GM21619 (cell line): ENCODE data around the gene ZNF827.

Experiments used
- ATAC-seq: cut with Tn5 transposase; IDR thresholded peaks from one replicate; pipeline ENCODE4 v1.9.1; 2021; ENCODE audit not compliant: unreplicated experiment

ZNF827 gene

DNA sequence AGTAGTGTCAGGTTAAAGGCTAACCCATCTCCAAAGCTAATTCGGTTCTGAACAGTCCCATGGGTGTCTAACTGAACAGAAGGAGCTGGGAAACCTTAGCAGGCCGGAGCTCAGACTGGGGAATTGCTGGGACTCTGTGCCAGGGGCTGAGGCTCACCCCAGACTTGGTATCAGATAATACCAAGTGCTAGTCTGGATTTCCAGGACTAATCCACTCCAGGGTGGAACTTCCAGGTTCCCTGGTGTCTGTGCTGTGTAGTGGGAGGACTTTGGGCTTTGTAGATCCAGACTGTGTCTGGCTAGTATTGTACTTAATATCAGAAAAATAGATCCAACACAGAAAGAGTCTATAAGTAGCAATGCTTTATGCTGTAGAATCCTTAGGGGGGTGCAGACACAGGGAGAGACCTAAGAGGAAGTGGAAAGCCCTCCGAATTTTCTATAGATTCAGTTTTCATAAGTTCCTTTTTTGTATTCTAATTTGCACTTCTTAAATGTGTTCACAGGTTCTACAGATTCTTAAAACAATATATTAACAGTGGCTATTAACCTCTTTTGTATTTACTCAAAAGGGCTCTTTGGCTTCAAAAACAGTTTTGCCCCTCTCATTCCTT lies 4.1 kb downstream of the ZNF827 start:
- no peak for ATAC-seq

DNA sequence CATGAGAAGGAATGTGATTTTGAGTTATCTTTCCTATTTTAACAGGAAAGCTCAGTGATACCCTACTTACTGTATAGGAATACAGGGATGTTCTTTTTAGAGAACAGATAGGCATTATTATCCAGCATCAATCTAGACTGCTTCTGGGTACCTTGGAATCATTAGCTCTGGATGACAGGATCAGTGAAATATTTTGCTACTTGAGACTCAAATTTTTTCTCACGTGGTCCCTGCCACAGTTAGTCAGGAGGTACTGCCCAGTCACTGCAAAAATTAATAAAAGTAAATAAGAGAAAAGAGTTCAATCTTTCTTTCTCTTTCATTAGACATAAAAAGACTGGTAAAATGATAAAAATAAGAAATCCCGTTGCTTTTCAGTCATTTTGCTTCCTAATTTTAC lies 5.5 kb downstream of the ZNF827 start:
- ATAC-seq: no peak

- no peak for ATAC-seq
Measured at GRCh38 chr4:145931403-145931802, 7.2 kb downstream of the ZNF827 start.

DNA sequence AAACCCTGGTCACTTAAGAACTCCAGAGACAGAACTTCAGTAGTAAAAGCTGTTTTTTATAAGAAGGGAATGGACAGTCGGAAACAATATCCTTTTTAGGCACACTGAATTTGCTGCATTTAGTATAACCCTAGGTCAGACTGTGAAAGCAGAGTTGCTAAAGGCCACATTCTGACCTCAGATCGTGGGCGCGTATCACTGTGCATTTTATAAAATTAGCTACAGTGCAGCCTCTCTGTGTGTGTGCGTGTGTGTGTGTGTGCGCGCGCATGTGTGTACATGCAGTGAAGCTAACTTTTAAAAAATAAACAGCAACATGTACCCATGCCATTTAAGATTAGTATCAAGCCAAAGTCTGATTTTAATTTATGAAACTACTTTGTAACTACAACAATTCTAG lies 8.0 kb downstream of the ZNF827 start:
- no peak for ATAC-seq

DNA sequence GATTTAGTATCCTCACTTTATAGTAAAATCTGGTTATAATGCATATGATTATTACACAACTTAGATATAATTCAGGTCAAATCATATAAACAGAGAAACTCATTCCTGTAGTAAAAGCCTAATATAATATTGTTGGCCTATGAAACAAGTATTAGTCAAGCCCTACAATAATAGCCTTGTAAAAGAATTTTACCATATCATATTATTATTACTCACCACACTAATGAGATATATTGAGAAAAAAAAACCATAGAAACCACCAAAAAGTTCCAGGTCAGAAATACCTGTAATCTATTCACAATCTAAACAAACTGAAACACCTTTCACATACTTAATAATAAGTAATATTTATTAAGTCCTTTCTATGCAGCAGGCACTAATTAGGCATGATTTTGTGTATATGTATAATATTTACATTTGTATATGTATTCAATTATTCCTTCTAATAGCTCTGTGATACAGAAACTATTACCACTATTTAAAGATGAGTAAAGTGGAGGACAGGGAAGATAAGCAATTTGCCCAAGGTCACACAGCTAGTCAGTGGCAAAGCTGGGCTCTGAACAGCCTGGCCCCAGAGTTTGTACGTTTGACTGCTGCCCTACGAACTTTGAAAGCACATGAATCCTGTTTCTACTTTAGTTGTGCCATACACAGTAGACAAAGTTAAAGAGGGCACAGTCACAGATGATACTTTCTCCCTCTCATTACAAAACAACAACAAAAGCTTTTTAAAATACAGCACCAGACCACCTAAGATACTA lies 9.0 kb downstream of the ZNF827 start:
- ATAC-seq: no peak

GRCh38 chr4:145928748-145929147 lies 9.9 kb downstream of the ZNF827 start:
- ATAC-seq: no peak

GRCh38 chr4:145927030-145927429 lies 11.6 kb downstream of the ZNF827 start:
- ATAC-seq: no peak

DNA sequence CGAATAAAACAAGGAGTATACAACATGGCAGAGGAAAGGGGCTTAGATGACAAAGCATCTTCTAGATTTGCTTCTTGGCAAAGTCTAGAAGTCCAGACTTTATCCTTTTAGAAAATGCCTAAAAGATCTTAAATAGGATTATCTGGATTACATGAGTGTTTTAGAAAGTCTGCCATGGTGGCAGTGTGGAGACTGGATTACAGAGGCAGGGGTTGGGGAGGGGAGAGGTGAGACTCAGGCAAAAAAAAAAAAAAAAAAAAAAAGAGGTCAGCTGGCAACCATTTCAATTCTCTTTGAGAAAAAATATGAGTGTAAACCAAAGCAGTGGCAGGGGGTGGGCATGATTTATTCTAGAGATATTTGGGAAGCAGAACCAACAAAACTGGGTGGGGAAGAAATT lies 17.4 kb downstream of the ZNF827 start:
- no peak for ATAC-seq

- no peak for ATAC-seq
Measured at GRCh38 chr4:145920205-145920604, 18.4 kb downstream of the ZNF827 start.

DNA sequence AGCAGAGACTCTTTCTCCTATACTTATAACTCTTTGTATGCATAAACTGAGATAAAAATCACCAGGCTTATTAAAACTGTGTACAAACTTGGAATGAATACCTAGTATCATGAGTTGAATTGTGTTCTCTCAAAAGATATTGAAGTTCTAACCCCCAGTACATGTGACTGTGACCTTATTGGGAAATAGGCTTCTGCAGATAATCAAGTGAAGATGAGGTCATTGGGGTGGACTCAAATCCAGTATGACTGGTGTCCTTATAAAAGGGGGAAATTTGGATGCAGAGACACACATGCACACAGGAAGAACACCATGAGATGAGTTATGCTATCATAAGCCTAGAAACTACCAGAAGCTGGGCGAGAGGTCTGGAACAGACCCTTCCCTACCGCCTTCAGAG lies 26.2 kb downstream of the ZNF827 start:
- no peak for ATAC-seq

GRCh38 chr4:145909773-145910172 lies 28.9 kb downstream of the ZNF827 start:
- ATAC-seq: no peak

DNA sequence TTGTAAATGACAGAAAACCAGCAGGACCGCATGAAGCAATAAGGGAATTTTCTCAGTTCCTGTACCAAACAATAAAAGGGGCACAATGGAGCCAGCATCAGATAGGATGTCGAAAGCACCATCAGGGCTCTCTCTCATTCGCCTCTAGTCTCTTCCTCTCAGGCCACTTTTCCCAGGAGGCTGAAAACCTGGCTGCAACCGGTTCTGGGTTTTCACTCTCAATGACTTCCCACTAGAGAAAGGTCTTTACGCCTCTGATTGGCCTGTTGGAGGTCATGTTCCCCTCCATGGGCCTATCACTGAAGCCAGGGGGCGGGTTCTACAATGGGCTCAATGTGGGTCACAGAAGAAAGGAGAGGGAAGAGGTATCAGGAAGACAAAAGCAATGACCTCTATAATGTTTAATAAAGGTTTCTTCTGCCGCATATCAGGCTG lies 29.3 kb downstream of the ZNF827 start:
- ATAC-seq: no peak

DNA sequence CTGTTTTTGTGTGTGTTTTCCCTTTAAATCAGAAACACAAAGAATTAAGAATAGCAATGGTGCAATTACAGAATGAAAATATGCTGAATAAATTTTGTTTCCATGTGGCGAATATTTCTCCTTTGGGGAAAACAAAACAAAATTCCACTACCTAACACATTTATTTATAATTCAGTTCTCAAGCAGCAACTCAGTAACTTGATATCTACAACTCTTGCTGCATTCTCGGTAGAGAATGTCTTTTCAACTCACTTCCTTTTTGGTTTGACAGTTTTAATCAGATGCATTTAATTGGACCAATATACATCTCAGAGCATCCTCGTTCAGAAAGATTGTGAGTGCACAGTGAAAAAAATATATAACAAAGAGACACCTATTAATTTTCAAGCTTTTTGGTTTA lies 30.8 kb downstream of the ZNF827 start:
- ATAC-seq: no peak

DNA sequence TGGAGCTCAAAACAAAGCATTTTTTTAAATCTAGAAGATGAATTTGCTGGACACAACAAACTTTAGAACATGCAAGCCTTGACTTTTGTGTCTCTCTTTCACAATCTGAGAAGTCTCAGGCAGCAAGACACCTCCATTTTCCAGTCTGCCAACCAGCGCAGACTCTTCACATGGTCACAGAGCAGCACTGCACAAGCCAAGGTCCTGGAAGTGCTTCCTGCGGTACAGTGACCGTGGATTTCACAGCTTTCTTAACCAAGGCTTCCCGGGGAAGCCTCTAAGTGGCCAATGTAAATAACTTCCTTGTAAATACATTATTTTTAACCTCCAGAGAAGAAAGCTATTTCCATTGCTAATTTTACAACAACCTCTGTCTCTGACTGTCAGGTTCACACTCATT lies 31.2 kb downstream of the ZNF827 start:
- no peak for ATAC-seq

GRCh38 chr4:145904413-145905177 lies 34.0 kb downstream of the ZNF827 start:
- no peak for ATAC-seq

- no peak for ATAC-seq
Measured at GRCh38 chr4:145902522-145902921, 36.1 kb downstream of the ZNF827 start.

DNA sequence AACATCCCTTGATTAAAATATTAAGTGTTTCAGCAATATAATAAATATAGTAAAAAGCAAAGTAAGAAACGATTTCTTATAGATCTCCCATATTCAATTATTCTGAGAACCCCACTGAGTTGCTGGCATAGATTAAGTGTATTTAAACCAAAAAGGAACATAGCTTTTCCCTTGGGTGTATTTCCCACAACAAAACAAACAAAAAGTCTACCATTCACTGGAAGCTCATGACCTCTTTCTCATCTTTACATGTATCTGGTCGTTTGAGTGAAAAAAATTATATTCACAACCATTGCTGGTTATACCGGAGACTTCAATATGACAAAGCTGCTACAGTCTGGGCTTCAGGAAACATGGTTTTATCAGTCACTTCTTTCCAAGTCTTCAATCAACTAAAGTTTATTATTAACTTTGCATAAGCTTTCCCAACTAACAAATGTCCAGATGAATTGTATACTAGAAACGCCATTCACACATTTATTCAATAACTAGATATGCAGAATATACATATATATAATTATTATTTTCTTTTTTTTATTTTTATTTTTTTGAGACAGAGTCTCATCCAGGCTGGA lies 38.6 kb downstream of the ZNF827 start:
- no peak for ATAC-seq

DNA sequence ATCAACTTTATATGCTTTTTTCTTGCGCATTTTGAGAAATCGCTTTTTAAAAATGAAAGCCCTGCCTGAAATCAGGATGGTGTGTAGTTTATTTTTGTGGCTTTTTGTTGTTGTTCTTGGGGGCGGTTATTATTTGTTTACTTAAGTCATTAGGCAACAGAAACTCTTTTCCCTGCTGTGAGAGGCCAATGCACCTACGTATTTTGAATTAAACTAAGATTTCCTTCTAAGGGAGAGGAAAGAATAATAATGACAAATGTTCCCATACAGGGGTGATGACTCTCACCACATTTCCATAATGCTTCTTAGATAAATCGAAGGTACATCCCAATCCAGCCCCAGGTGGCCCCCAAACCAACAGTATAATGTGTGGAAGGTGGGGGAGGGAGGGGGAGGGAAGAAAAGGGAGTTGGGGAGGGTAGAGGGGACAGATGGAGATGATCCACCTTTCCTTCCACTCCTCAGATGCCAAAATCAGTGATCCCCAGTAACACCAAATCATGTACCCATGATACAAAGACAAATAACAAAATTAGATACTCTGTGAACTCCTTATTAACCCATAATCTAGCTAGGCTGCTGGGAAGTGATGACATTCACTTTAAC lies 39.6 kb downstream of the ZNF827 start:
- no peak for ATAC-seq

- no peak for ATAC-seq
Measured at GRCh38 chr4:145898466-145898865, 40.2 kb downstream of the ZNF827 start.

- no peak for ATAC-seq
Measured at GRCh38 chr4:145895056-145895455, 43.6 kb downstream of the ZNF827 start.

DNA sequence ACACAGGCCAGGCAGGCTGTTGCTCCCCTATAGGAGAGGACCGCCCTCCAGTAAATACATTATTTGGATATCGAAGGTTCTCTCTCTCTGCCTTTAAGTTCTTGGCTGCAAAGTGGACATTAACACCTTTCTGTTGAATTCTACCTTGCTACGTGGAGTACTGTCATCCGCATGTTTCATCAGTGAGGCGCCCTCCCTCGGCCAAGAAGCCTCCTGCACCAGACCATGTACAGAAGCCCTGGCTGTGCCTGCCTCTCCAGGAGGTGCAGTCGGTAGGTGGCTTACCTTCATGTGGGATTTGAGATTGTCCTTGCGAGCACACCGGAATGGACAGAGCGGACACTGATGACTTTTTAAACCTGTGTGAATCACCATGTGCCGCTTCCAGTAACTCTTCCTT lies 46.7 kb downstream of the ZNF827 start:
- ATAC-seq: no peak
